GM12865 (cell line): ENCODE data around the gene PPIG.
A peak's percentile ranks its signal among the peaks of the same experiment; 100 is the strongest.
"Not testable (repeated sequence)": the region's sequence is repeated elsewhere in the genome, so short reads cannot be mapped to it uniquely, and the experiment has no call there.

Source experiments
- DNase-seq: peaks from one replicate; pipeline ENCODE4 v3.0.0; 2010; ENCODE audit warnings: low read depth
- H3K4me3 ChIP-seq: 2 replicates; pipeline ENCODE4 v1.5.1; 2011; ENCODE audit warnings: mild to moderate bottlenecking, low read depth, low read length, control low read depth
- CTCF ChIP-seq: IDR thresholded peaks from 2 replicates; pipeline ENCODE4 v1.5.1; 2011; ENCODE audit warnings: low read length, control low read depth, low read depth, inconsistent platforms; ENCODE audit not compliant: insufficient read depth; ENCODE audit errors: missing control alignments

Gene PPIG

GRCh38 chr2:169573974-169574299, 10.2 kb upstream of the PPIG start:
- DNase-seq: no peak
- no peak for TF ChIP-seq CTCF
- H3K4me3 ChIP-seq: peak overlapping the region; percentile 94

DNA sequence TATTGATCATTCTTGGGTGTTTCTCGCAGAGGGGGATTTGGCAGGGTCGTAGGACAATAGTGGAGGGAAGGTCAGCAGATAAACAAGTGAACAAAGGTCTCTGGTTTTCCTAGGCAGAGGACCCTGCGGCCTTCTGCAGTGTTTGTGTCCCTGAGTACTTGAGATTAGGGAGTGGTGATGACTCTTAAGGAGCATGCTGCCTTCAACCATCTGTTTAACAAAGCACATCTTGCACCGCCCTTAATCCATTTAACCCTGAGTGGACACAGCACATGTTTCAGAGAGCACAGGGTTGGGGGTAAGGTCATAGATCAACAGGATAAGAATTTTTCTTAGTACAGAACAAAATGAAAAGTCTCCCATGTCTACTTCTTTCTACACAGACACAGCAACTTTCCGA, 9.6 kb upstream of the PPIG start:
- DNase-seq, H3K4me3 ChIP-seq: not testable (repeated sequence)

DNA sequence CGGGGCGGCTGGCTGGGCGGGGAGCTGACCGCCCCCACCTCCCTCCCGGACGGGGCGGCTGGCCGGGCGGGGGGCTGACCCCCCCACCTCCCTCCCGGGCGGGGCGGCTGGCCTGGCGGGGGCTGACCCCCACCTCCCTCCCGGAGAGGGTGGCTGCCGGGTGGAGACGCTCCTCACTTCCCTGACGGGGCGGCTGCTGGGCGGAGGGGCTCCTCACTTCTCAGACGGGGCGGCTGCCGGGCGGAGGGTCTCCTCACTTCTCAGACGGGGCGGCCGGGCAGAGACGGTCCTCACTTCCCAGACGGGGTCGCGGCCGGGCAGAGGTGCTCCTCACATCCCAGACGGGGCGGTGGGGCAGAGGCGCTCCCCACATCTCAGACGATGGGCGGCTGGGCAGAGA, 8.9 kb upstream of the PPIG start:
- DNase-seq, H3K4me3 ChIP-seq: not testable (repeated sequence)

- DNase-seq: no peak
- H3K4me3 ChIP-seq: no peak overlapping the region
- TF ChIP-seq CTCF: no peak
Measured at GRCh38 chr2:169579044-169579443, 5.1 kb upstream of the PPIG start.

- not testable (repeated sequence) for DNase-seq, H3K4me3 ChIP-seq
Measured at GRCh38 chr2:169582552-169583266, 1.4 kb upstream of the PPIG start.

GRCh38 chr2:169583518-169583917, 633 bp upstream of the PPIG start:
- peak overlapping the region; percentile 85 for H3K4me3 ChIP-seq
- DNase-seq: no peak
- TF ChIP-seq CTCF: no peak

GRCh38 chr2:169585673-169586072, 1.5 kb downstream of the PPIG start:
- DNase-seq: no peak
- no peak for TF ChIP-seq CTCF
- peak overlapping the region; percentile 85 for H3K4me3 ChIP-seq

DNA sequence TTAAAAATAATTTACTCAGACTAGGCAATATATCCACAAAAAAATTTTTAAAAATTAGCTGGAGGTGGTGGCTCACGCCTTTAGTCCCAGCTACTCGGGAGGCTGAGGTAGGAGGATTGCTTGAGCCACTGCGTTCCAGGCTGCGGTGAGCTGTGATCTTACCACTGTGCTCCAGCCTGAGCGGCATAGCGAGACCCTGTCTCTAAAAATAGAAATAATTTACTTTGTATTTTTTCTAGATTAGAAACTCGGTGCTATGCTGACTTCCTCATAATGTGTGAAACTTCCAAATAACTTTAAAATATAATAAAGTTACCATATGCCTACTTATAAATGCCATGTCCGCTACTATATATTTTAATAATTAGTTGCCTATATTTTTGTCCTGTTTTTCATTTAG, 6.7 kb downstream of the PPIG start:
- H3K4me3 ChIP-seq: no peak overlapping the region
- TF ChIP-seq CTCF: no peak
- DNase-seq: no peak

DNA sequence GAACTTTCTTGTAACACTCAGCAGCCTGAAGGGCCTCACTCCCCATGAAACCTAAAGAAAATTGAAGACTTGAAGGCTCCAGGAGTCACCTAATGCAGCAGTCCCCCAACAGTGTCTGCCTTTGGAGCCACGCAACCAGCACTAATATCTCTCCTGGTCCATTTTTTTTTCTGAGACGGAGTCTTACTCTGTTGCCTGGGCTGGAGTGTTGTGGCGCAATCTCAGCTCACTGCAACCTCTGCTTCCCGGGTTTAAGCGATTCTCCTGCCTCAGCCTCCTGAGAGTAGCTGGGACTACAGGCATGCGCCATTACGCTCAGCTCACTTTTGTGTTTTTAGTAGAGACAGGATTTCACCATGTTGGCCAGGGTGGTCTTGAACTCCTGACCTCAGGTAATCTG, 12.4 kb downstream of the PPIG start:
- H3K4me3 ChIP-seq, DNase-seq: not testable (repeated sequence)
